Measurements from ENCODE around the gene AFG3L2.

DNA sequence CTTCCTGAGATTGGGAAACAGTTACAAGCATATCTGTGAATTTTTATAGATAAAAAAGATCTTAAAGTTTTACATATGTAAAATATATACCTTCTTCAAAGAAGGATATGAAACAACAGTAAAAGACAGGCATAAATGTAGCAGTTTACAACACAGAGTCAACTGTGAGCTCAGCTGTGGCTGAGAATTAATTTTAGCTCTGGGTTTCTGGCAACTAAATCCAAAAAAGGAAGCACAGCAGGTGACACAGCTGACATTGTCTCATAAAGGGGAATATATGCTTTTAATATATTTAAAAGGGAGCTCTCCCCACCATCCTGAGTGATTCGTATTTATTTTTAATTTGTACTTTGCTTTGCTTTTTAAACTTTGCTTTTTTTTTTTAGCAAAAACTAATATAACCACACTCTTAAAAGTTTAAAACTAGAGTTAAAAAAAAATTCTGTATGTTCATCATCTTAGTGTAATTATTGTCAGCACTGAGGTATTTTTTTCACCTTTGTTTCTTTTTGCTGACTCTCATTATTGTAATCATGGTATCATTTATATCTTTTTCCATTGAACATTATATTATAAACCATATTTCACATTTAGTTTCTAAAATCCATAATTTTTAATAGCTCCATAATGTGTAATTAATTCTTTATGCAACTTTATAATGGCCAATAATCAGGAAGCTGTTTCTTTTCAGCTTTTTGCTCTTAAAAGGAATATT is 62.3 kb downstream of the AFG3L2 start:
- TF ChIP-seq, protein P1, sequence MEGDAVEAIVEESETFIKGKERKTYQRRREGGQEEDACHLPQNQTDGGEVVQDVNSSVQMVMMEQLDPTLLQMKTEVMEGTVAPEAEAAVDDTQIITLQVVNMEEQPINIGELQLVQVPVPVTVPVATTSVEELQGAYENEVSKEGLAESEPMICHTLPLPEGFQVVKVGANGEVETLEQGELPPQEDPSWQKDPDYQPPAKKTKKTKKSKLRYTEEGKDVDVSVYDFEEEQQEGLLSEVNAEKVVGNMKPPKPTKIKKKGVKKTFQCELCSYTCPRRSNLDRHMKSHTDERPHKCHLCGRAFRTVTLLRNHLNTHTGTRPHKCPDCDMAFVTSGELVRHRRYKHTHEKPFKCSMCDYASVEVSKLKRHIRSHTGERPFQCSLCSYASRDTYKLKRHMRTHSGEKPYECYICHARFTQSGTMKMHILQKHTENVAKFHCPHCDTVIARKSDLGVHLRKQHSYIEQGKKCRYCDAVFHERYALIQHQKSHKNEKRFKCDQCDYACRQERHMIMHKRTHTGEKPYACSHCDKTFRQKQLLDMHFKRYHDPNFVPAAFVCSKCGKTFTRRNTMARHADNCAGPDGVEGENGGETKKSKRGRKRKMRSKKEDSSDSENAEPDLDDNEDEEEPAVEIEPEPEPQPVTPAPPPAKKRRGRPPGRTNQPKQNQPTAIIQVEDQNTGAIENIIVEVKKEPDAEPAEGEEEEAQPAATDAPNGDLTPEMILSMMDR (IDR thresholded peaks at IDR 0.05), result no peak
- no peak for TF ChIP-seq POLR2A (IDR thresholded peaks at IDR 0.05)
- no peak for TF ChIP-seq POLR2AphosphoS5 (IDR thresholded peaks at IDR 0.05)
